SU-DHL-6 (cell line): ENCODE data around the gene ETS1.

ENCODE experiments used
- H2AFZ ChIP-seq: fragments of 200-600 bp; sonication (generic); 2 replicates; pipeline ENCODE4 v1.6.1; 2014; ENCODE audit warnings: low read depth, mild to moderate bottlenecking, moderate library complexity, mixed read lengths, antibody characterized with exemption, low read length; ENCODE audit not compliant: severe bottlenecking
- H3F3A ChIP-seq: fragments of 200-600 bp; shearing (Covaris generic); 2 replicates; pipeline ENCODE4 v1.6.0; 2016; ENCODE audit warnings: antibody characterized with exemption, mild to moderate bottlenecking; ENCODE audit not compliant: insufficient read depth
- H3K27ac ChIP-seq: fragments of 200-600 bp; sonication (generic); 2 replicates; pipeline ENCODE4 v1.5.1; 2016; ENCODE audit warnings: low read depth, mild to moderate bottlenecking, low read length, moderate library complexity, mixed read lengths
- H3K27me3 ChIP-seq: fragments of 200-600 bp; sonication (generic), shearing (Covaris generic); 2 replicates; pipeline ENCODE4 v1.6.0; 2014; ENCODE audit warnings: mild to moderate bottlenecking, low read length
- H3K36me3 ChIP-seq: fragments of 200-600 bp; sonication (generic); 2 replicates; pipeline ENCODE4 v1.6.1; 2014; ENCODE audit warnings: mild to moderate bottlenecking, low read length, mixed read lengths
- H3K4me2 ChIP-seq: fragments of 300-600, 200-600 bp; shearing (Covaris generic), sonication (generic); 2 replicates; pipeline ENCODE4 v1.6.0; 2014; ENCODE audit warnings: low read length, low read depth, mild to moderate bottlenecking; ENCODE audit not compliant: poor library complexity, severe bottlenecking
- H3K4me3 ChIP-seq: fragments of 200-600 bp; sonication (generic); 2 replicates; pipeline ENCODE4 v1.5.1; 2014; ENCODE audit warnings: antibody characterized with exemption, low read length, mild to moderate bottlenecking, mixed read lengths; ENCODE audit not compliant: insufficient read depth, poor library complexity, severe bottlenecking
- H3K79me2 ChIP-seq: fragments of 200-600 bp; sonication (generic); 2 replicates; pipeline ENCODE4 v1.6.1; 2014; ENCODE audit warnings: mild to moderate bottlenecking, low read length, moderate library complexity; ENCODE audit not compliant: insufficient read depth
- H3K9ac ChIP-seq: fragments of 200-600 bp; sonication (generic); 2 replicates; pipeline ENCODE4 v1.7.0; 2014; ENCODE audit warnings: mild to moderate bottlenecking, low read length
- H3K9me2 ChIP-seq: fragments of 200-600 bp; sonication (generic); replicated peaks from 2 replicates; pipeline ENCODE4 v1.6.1; 2014; ENCODE audit warnings: low read length; ENCODE audit not compliant: insufficient read depth
- H3K9me3 ChIP-seq: fragments of 200-600 bp; sonication (generic); 2 replicates; pipeline ENCODE4 v1.6.1; 2014; ENCODE audit warnings: low read length, mixed read lengths; ENCODE audit not compliant: insufficient read depth
- H4K20me1 ChIP-seq: fragments of 200-600 bp; sonication (generic); 2 replicates; pipeline ENCODE4 v1.6.1; 2014; ENCODE audit warnings: low read depth, mild to moderate bottlenecking, antibody characterized with exemption, low read length, moderate library complexity, mixed read lengths
- EZH2phosphoT487 ChIP-seq: fragments of 200-600 bp; sonication (generic), shearing (Covaris generic); conservative IDR thresholded peaks from 2 replicates; pipeline ENCODE4 v1.6.1; 2018; ENCODE audit warnings: mild to moderate bottlenecking, antibody characterized with exemption, low read length, moderate library complexity, mixed read lengths
- TF ChIP-seq, protein P1 (sequence below): fragments of 200-600 bp; sonication (generic); IDR thresholded peaks from one replicate; pipeline ENCODE4 v1.5.1; 2017; ENCODE audit warnings: antibody characterized with exemption, mild to moderate bottlenecking, low read length, moderate library complexity; ENCODE audit not compliant: insufficient read depth, poor library complexity, severe bottlenecking

The ETS1 gene

GRCh38 chr11:128614026-128614425 is 26.7 kb upstream of the ETS1 start:
- Histone ChIP-seq H2AFZ (no peak overlapping the region), H3K27ac (peak overlapping the region; percentile 99), H3F3A (peaks cover 51% of the 10 kb centered on the region), H3K36me3 (no peaks in the 10 kb centered on the region), H3K9me2 (no peaks in the 10 kb centered on the region), H3K27me3 (no peaks in the 10 kb centered on the region), H3K4me3 (no peak overlapping the region), H4K20me1 (no peaks in the 10 kb centered on the region), H3K79me2 (no peaks in the 10 kb centered on the region), H3K9me3 (no peaks in the 10 kb centered on the region), H3K4me2 (peak overlapping the region; percentile 68), H3K9ac (peak overlapping the region; percentile 74)
- no peak for TF ChIP-seq EZH2phosphoT487
- TF ChIP-seq, protein P1, sequence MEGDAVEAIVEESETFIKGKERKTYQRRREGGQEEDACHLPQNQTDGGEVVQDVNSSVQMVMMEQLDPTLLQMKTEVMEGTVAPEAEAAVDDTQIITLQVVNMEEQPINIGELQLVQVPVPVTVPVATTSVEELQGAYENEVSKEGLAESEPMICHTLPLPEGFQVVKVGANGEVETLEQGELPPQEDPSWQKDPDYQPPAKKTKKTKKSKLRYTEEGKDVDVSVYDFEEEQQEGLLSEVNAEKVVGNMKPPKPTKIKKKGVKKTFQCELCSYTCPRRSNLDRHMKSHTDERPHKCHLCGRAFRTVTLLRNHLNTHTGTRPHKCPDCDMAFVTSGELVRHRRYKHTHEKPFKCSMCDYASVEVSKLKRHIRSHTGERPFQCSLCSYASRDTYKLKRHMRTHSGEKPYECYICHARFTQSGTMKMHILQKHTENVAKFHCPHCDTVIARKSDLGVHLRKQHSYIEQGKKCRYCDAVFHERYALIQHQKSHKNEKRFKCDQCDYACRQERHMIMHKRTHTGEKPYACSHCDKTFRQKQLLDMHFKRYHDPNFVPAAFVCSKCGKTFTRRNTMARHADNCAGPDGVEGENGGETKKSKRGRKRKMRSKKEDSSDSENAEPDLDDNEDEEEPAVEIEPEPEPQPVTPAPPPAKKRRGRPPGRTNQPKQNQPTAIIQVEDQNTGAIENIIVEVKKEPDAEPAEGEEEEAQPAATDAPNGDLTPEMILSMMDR = no peak

DNA sequence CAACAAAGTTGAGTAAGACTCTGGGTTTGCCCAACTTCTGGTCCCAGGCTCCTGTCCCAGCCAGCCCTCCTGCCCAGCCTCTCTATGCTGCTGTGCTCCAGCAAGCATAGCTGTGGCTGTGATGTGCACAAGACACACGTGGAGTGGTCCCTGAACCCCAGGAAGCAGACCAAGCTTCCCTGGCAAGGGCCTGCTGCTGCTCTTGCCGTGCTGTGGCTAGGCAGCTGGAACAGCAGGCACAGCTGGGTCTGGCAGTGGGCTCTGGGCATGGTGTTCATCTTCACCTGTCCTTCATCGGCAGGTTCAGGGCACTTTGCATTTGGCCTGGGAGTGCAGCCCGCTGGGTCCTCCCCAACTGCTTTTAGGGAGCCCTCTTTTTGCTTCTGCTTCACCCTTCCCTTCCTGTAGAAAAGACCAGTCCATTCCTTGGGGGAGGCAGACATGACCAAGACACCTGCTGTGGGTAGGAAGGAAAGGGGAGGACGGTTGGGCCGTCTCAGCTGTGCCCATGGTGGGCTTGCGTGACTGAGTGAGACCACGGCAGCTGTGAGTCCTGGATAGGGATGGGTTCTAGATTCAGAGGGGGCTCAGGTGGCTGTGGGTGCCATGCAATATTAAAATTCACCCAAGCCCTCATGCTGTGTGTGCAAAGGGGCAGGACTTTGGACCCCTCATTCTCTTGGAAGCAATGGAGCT is 26.1 kb upstream of the ETS1 start:
- Histone ChIP-seq H3K4me2 (peak overlapping the region; percentile 68), H3K27me3 (no peaks in the 10 kb centered on the region), H2AFZ (no peak overlapping the region)

DNA sequence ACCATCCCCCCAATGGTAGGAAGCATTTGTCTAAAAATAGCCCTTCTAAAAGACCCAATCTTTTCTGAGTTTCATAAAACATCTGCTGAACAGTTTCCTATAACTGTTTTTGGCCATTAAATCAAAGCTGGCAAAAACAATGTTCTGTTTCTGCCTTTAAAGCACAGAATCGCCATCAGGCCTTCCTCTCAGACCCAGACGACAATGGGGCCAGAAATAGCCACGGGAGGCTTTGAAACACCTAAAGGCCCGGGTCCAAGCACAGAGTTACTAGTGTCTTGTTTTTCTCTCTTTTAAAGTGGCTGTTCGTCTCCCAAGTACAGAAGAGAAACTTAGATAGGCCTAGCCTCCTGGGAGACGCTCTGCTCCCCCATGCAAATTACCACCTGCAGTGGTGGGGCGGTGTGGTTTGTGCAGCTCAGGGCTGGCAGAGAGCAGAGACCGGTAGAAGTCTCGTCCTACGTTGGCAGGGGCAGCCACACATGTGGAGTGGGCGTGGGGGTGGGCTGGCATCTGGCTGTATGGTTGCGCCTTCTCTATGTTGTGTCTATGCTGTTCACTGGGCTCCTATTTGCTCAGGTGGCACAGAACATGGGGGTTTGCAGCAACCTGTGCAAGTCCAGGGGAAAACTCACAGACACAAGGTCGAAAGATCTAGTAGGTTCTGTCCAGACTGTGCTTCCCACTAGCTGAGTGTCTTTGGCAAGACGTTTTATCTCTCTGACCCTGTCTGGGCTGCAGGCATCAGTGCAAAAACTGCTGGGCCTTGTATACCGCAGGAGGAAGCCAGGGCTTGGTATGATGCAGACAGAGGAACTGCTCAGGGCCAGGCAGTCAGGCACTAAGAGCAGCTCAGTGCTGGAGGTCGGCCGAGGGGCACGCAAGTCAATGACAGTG is 23.6 kb upstream of the ETS1 start:
- peak overlapping the region; percentile 68 for H3K4me2 ChIP-seq
- peak overlapping the region; percentile 99 for H3K27ac ChIP-seq
- H3K9me2 ChIP-seq = no peaks in the 10 kb centered on the region
- H3K9ac ChIP-seq = peak overlapping the region; percentile 74
- TF ChIP-seq EZH2phosphoT487 = no peak
- TF ChIP-seq, protein P1 = no peak
- H3K4me3 ChIP-seq = no peak overlapping the region
- H3K36me3 ChIP-seq = no peaks in the 10 kb centered on the region
- no peaks in the 10 kb centered on the region for H3K27me3 ChIP-seq
- H3K79me2 ChIP-seq = no peaks in the 10 kb centered on the region
- H4K20me1 ChIP-seq = no peaks in the 10 kb centered on the region
- no peaks in the 10 kb centered on the region for H3K9me3 ChIP-seq
- H2AFZ ChIP-seq = no peak overlapping the region
- peaks cover 51% of the 10 kb centered on the region for H3F3A ChIP-seq

More for the DNA sequence above, 26.1 kb upstream of the ETS1 start:
- Histone ChIP-seq H3K9ac (peak overlapping the region; percentile 74), H3K9me3 (no peaks in the 10 kb centered on the region), H3F3A (peaks cover 51% of the 10 kb centered on the region), H3K4me3 (no peak overlapping the region), H3K9me2 (no peaks in the 10 kb centered on the region), H3K27ac (peak overlapping the region; percentile 99), H3K79me2 (no peaks in the 10 kb centered on the region), H4K20me1 (no peaks in the 10 kb centered on the region), H3K36me3 (no peaks in the 10 kb centered on the region)
- no peak for TF ChIP-seq EZH2phosphoT487
- TF ChIP-seq, protein P1 = no peak
